Measurements from ENCODE around the gene MAP2K7.
A peak's percentile ranks its signal among the peaks of the same experiment; 100 is the strongest.

MAP2K7 gene

DNA sequence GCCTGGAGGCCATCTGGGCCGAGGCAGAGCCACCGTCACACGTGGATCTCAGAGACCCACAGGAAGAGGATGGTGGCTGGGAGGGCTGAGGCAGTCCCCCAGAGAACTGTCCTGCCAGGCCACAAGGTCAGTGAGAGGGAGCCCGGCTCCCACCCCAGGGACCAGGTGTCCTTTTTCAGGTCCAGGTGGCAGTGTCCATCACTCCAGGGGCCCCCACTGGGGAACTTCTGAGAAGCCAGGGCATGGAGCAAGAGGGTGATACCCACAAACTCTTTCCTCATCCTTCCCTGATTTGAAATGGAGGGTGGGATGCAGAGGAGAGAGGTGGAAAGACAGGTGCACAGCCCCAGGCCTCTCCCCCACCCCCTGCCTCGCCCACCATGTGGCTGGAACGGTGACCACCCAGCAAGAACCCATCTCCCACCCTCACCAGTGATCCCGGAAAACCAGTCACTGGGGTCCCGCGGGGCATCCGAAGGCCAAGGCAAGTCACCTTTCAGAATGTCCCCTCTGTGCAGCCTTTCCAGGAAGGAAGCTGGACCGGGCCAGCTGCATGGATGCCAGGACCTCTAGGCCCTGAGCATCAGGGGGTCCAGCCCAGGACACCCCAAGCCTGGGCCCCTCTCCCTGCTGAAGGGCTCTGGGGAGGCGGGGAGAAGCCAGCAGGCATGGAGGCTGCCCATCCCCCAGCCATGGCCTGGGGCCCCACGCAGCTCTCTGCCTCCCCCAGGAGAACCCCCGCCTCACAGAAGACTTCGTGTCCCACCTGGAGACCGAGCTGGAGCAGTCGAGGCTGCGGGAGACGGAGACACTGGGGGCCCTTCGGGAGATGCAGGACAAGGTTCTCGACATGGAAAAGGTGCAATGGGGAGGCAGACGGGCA lies 43.6 kb upstream of the MAP2K7 start:
- DNase-seq (ENCODE audit: insufficient read length, low spot score) (no peak), FAIRE-seq (no peak)
- TF ChIP-seq, protein P1, sequence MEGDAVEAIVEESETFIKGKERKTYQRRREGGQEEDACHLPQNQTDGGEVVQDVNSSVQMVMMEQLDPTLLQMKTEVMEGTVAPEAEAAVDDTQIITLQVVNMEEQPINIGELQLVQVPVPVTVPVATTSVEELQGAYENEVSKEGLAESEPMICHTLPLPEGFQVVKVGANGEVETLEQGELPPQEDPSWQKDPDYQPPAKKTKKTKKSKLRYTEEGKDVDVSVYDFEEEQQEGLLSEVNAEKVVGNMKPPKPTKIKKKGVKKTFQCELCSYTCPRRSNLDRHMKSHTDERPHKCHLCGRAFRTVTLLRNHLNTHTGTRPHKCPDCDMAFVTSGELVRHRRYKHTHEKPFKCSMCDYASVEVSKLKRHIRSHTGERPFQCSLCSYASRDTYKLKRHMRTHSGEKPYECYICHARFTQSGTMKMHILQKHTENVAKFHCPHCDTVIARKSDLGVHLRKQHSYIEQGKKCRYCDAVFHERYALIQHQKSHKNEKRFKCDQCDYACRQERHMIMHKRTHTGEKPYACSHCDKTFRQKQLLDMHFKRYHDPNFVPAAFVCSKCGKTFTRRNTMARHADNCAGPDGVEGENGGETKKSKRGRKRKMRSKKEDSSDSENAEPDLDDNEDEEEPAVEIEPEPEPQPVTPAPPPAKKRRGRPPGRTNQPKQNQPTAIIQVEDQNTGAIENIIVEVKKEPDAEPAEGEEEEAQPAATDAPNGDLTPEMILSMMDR (IDR thresholded peaks at IDR 0.05; ENCODE audit: insufficient read depth, missing control alignments), result no peak

DNA sequence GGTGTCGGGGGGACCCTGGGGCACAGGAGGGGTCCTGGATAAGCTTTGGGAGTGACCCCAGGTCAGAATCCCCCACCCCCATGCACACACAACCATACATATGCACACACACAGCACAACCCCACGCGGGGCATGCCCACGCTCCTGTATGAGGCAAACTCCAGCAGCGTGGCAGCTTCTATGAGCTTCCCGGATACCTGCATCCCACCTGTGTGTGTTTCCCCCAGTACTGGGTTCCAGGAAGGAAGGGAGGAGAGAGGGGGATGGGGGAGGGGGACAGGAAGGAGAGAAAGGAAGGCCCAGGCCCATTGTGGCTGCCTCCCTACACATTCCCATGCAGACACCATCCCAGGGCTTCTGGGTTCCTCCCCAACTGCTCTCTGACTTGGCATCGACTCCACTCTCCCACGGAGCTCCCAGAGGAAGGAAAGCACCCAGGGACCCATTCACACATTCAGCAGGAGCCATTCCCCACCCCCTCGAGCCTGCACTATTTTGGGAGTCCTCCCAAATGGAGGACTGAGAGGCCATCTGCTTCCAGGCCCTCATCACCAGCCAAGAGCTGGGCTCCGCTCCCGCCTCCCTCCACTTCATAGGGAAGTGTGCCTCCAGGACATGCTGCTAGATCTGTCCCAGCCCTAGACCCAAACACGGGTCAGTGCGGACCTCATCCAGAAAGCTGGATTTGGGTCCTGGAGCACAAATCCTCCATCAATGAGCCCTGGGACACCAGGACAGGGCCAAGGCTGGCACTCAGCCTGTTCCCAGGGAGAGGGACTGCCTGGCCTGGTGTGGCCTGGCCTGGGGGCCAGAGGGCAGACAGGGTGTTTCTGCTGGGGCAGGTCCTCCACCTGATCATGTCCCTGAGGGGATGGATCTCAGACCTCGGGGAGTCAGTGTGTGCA lies 42.7 kb upstream of the MAP2K7 start:
- FAIRE-seq, result no peak
- peak; percentile 31 for DNase-seq (ENCODE audit: insufficient read length, low spot score)
- TF ChIP-seq, protein P1 (IDR thresholded peaks at IDR 0.05; ENCODE audit: insufficient read depth, missing control alignments), result no peak

DNA sequence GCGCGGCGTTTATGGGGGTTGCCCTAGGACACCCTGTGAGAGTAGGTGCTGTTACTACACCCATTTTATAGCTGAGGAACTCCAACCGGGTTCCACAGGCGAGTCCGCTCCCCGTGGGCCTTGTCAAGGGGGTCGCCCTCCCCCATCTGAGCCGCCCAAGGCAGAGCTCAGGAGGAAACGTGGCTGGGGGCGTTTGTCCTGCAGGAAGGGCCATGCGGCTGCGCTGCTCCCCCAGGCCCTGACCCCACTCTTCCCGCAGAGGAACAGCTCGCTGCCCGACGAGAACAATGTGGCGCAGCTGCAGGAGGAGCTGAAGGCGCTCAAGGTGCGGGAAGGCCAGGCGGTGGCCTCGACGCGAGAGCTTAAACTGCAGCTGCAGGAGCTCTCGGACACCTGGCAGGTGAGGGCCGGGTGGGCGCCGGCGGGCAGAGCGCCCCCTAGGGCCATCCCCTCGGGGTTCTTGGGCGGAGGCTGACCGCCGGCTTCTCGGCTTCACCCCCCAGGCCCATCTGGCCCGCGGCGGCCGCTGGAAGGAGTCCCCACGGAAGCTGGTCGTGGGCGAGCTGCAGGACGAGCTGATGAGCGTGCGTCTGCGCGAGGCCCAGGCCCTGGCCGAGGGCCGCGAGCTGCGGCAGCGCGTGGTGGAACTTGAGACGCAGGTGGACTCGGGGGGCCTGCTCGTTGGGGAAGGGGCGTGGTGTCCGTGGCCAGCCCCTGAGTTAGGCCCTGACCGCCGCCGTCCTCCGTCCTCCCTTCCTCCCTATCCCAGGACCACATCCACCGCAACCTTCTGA lies 41.9 kb upstream of the MAP2K7 start:
- no peak for FAIRE-seq
- no peak for DNase-seq (ENCODE audit: insufficient read length, low spot score)

DNA sequence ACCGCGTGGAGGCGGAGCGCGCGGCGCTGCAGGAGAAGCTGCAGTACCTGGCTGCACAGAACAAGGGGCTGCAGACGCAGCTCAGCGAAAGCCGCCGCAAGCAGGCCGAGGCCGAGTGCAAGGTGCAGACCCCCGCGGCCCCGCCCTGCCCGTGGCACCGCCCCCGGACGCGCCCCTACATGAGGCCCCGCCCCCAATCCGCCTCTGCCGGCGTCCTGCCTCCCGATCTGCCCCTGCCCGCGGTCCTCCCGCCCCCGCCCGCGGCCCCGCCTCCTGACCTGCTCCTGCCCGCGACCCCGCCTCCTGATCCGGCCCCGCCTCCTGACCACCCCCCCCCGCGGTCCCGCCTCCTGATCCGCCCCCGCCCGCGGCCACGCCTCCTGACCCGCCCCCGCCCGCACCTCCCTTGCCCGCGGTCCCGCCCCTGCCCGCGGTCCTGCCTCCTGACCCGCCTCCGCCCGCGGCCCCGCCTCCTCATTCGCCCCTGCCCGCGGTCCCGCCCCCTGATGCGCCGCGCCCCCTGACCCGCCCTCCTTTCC lies 41.2 kb upstream of the MAP2K7 start:
- TF ChIP-seq, protein P1 (IDR thresholded peaks at IDR 0.05; ENCODE audit: insufficient read depth, missing control alignments), result no peak
- FAIRE-seq, result no peak
- peak; percentile 39 for DNase-seq (ENCODE audit: insufficient read length, low spot score)

More for the DNA sequence above, 41.9 kb upstream of the MAP2K7 start:
- TF ChIP-seq, protein P1 (IDR thresholded peaks at IDR 0.05; ENCODE audit: insufficient read depth, missing control alignments), result no peak

DNA sequence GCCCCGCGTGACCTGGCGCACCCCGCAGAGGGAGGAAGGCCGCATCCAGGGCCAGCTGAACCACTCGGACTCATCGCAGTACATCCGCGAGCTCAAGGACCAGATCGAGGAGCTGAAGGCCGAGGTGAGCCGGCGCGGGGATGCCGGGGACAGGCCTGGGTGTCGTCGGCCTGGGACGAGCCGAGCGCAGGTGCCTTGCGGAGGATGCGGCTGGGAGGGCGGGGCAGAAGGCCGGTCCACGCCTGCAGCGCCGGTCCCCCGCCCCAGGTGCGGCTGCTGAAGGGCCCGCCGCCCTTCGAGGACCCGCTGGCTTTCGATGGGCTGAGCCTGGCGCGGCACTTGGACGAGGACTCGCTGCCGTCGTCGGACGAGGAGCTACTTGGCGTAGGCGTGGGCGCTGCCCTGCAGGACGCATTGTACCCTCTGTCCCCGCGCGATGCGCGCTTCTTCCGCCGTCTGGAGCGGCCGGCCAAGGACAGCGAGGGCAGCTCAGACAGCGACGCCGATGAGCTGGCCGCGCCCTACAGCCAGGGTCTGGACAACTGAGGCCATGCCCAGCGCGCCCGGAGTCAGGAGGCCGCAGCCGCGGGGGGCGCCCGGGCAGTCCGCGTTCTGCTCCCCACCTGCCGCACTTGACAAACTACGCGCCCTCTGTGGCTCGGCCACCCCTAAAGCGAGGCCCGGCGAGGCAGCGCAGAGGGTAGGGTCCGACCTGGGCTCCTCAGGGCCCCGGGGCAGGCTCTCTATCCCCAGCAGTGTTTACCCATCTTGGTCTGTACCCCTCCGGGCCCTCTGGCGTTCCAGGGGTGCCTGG lies 40.3 kb upstream of the MAP2K7 start:
- TF ChIP-seq, protein P1 (IDR thresholded peaks at IDR 0.05; ENCODE audit: insufficient read depth, missing control alignments), result no peak
- no peak for DNase-seq (ENCODE audit: insufficient read length, low spot score)
- FAIRE-seq, result no peak
